Measurements from ENCODE around the gene ZBTB43. TPM values are rescaled to one million over a fixed set of nuclear protein-coding genes. Genes with fewer than 3 reads are reported as not detected.
A peak's percentile ranks its signal among the peaks of the same experiment; 100 is the strongest.

Gene ZBTB43
- total RNA-seq, 2 experiments from 2014 or later, result 20.5 to 28.4 TPM

GRCh38 chr9:126791406-126792230 lies 13.2 kb upstream of the ZBTB43 start:
- ChIA-PET POLR2A (no interaction called here), CTCF (interaction anchor here (1.4 to 3.3 kb wide), 2 partner anchors 10 to 101 kb away, joined by 3 to 11 read pairs; no protein-coding TSS in a partner anchor)
- Mint-ChIP-seq H3K4me3 (no peak overlapping the region), H3K4me1 (ENCODE audit: low read depth) (peaks cover 4% of the 10 kb centered on the region), H3K36me3 (no peaks in the 10 kb centered on the region), H3K9me3 (no peaks in the 10 kb centered on the region), H3K27ac (no peak overlapping the region), H3K27me3 (peaks cover 33% of the 10 kb centered on the region)
- no peak for DNase-seq
- intact Hi-C loops (cut with micrococcal nuclease), result no loop called here

DNA sequence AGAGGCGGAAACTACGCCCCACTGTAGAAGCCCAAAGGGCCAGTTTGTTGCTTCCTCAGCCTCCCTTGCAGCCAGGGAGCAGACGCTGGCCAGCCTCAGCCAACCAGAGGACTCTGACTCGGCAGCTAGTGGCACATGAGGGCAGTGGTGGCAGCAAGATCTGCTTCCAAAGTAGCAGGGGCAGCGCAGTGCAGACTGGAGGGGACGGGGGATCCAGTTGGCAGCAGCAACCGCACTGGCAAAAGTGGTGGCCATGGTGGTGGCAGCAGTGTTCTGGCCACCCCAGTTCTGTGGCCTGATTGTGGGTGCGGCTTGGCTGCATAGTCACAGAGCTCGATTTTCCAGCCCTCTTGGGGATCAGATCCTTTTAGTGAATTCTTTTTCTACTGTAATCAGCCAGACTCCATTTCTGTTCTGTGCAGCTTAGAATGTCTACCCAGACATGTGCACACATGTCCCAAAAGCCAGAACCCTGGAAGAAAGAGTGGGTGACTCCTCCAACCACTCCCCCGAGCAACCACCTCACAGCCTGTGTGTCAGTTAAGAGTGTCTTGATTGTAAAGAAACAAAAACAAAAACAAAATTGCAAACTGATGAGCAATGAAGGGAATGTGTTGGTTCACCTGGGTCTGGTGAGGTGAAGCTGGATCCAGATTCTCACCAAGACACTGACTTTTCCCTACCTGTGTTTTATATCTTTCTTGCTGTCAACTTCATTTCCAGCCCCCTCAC lies 11.0 kb upstream of the ZBTB43 start:
- no peak overlapping the region for H3K4me3 Mint-ChIP-seq
- no peaks in the 10 kb centered on the region for H3K36me3 Mint-ChIP-seq
- H3K27me3 Mint-ChIP-seq, result peaks cover 26% of the 10 kb centered on the region
- H3K4me1 Mint-ChIP-seq (ENCODE audit: low read depth), result peaks cover 1% of the 10 kb centered on the region
- intact Hi-C loops (cut with micrococcal nuclease), result no loop called here
- ChIA-PET POLR2A (no interaction called here), CTCF (interaction anchor here (1.2 to 1.8 kb wide), 2 partner anchors 12 to 88 kb away, joined by 3 to 6 read pairs; no protein-coding TSS in a partner anchor)
- DNase-seq, result no peak
- no peak overlapping the region for H3K27ac Mint-ChIP-seq
- no peaks in the 10 kb centered on the region for H3K9me3 Mint-ChIP-seq

GRCh38 chr9:126794441-126794840 lies 10.4 kb upstream of the ZBTB43 start:
- Mint-ChIP-seq H3K36me3 (no peaks in the 10 kb centered on the region), H3K27ac (no peak overlapping the region), H3K4me1 (ENCODE audit: low read depth) (no peaks in the 10 kb centered on the region), H3K4me3 (no peak overlapping the region), H3K27me3 (peaks cover 26% of the 10 kb centered on the region), H3K9me3 (no peaks in the 10 kb centered on the region)
- ChIA-PET CTCF (interaction anchor here (1.8 kb wide), 1 partner anchor 12 kb away, joined by 6 read pairs; no protein-coding TSS in a partner anchor), POLR2A (no interaction called here)
- intact Hi-C loops (cut with micrococcal nuclease), result no loop called here
- no peak for DNase-seq

- no peak for DNase-seq
- Mint-ChIP-seq H3K4me1 (ENCODE audit: low read depth) (no peaks in the 10 kb centered on the region), H3K4me3 (no peak overlapping the region), H3K27ac (no peak overlapping the region), H3K36me3 (no peaks in the 10 kb centered on the region), H3K27me3 (peaks cover 17% of the 10 kb centered on the region), H3K9me3 (no peaks in the 10 kb centered on the region)
- CTCF ChIA-PET, result interaction anchor here (1.4 kb wide), 1 partner anchor 15 kb away, joined by 5 read pairs; no protein-coding TSS in a partner anchor
- POLR2A ChIA-PET, result no interaction called here
- intact Hi-C loops (cut with micrococcal nuclease), result no loop called here
Measured at GRCh38 chr9:126796758-126797157, 8.1 kb upstream of the ZBTB43 start.

GRCh38 chr9:126797903-126798302 lies 6.9 kb upstream of the ZBTB43 start:
- ChIA-PET POLR2A (no interaction called here), CTCF (interaction anchor here (1.4 kb wide), 1 partner anchor 16 kb away, joined by 5 read pairs; no protein-coding TSS in a partner anchor)
- DNase-seq, result no peak
- Mint-ChIP-seq H3K4me3 (no peak overlapping the region), H3K27me3 (peaks cover 10% of the 10 kb centered on the region), H3K27ac (no peak overlapping the region), H3K36me3 (no peaks in the 10 kb centered on the region), H3K9me3 (no peaks in the 10 kb centered on the region), H3K4me1 (ENCODE audit: low read depth) (no peaks in the 10 kb centered on the region)
- intact Hi-C loops (cut with micrococcal nuclease), result no loop called here

DNA sequence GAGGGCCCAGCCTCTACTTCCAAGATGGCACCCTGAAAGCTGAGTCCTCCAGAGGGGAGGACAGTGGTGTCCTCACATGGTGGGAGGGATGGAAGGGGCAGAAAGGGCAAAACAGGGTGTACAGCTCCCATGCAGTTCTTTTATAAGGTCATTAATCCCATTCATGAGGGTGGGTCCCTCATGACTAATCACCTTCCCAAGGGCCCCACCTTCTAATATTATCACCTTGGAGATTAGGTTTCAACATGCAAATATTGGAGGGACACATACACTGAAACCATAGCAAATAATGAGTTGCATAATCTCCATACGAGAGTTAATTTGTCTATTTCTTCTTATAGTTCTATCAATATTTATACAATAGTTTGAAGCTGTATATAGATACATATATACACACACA lies 5.8 kb upstream of the ZBTB43 start:
- no peak for DNase-seq
- Mint-ChIP-seq H3K4me3 (no peak overlapping the region), H3K27me3 (peaks cover 3% of the 10 kb centered on the region), H3K4me1 (ENCODE audit: low read depth) (peaks cover 2% of the 10 kb centered on the region), H3K27ac (no peak overlapping the region), H3K36me3 (no peaks in the 10 kb centered on the region), H3K9me3 (no peaks in the 10 kb centered on the region)
- intact Hi-C loops (cut with micrococcal nuclease), result no loop called here
- ChIA-PET CTCF (interaction anchor here (1.1 kb wide), 1 partner anchor 96 kb away, joined by 3 read pairs; no protein-coding TSS in a partner anchor), POLR2A (no interaction called here)

DNA sequence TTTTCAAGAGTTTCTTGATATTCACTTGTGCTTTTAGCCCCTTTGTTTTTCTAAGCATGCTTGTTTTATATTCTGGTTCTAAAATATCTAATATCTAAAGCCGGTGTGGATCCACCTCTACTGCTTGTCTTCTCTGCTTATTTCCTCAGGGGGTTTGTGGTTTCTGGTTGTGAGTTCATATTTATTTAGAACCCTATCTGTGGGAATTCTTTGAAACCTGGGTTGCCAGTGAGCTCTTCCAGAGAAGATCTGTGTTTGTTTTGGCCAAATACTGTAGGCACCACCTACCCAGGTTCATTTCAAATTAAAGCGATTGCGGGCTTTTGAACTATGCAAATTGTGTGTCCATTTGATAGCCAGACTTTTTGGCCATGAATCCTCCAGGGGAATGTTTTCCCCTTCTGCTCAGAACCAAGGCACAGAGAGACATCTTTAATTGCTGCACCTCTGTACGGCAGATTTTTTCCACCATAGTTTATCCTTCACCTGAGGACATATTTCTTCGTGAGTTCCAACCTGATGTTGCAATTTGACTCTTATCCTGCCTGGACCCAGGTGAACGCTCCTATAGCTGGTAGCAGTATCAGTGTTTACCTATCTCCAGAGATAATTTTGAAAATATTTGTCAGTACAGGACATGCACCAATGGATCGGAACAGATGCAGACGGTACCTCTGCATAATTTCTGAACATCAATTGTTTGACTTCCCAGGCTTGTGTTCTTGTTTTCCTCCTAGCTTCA lies 2.4 kb upstream of the ZBTB43 start:
- CTCF ChIA-PET, result interaction anchor here (1.0 kb wide), 2 partner anchors 96 to 97 kb away, joined by 3 to 4 read pairs; no protein-coding TSS in a partner anchor
- no peak for DNase-seq
- H3K27me3 Mint-ChIP-seq, result no peaks in the 10 kb centered on the region
- POLR2A ChIA-PET, result no interaction called here
- no peaks in the 10 kb centered on the region for H3K9me3 Mint-ChIP-seq
- H3K36me3 Mint-ChIP-seq, result peaks cover 7% of the 10 kb centered on the region
- no peak overlapping the region for H3K27ac Mint-ChIP-seq
- intact Hi-C loops (cut with micrococcal nuclease), result no loop called here
- H3K4me3 Mint-ChIP-seq, result no peak overlapping the region
- peaks cover 20% of the 10 kb centered on the region for H3K4me1 Mint-ChIP-seq (ENCODE audit: low read depth)

DNA sequence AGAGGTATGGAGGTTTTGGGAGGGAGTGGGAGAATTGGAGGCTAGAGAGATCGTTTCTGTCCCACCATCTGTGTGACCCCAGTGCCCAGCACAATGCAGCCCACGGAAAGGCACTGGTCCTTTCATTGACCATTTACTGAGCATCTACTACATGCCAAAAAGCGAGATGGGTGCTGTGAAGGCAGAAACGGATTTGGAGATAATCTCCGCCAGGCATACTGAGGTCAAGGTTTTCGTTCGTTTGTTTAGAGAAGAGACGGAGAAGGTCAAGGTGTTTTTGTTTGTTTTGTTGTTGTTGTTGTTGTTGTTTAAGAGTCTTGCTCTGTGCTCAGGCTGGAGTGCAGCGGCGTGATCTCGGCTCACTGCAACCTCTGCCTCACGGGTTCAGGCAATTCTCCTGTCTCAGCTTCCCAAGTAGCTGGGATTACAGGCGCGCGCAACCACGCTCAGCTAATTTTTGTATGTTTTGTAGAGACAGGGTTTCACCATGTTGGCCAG lies 593 bp upstream of the ZBTB43 start:
- Mint-ChIP-seq H3K36me3 (peaks cover 7% of the 10 kb centered on the region), H3K9me3 (no peaks in the 10 kb centered on the region), H3K4me1 (ENCODE audit: low read depth) (peaks cover 28% of the 10 kb centered on the region), H3K27ac (peak overlapping the region; percentile 96), H3K27me3 (no peaks in the 10 kb centered on the region), H3K4me3 (peak overlapping the region; percentile 89)
- DNase-seq, result no peak
- ChIA-PET POLR2A (interaction anchor here (1.0 to 1.5 kb wide), 4 partner anchors 16 to 84 kb away, joined by 3 to 9 read pairs (median 4); no protein-coding TSS in a partner anchor), CTCF (interaction anchor here (0.9 to 1.9 kb wide), 4 partner anchors 21 to 98 kb away, joined by 3 to 15 read pairs (median 5); no protein-coding TSS in a partner anchor)
- intact Hi-C loops (cut with micrococcal nuclease), result loop anchor here (1.0 to 2.0 kb wide), 2 partner anchors 57 to 82 kb away; partner anchors contain the start of gene ZBTB34

DNA sequence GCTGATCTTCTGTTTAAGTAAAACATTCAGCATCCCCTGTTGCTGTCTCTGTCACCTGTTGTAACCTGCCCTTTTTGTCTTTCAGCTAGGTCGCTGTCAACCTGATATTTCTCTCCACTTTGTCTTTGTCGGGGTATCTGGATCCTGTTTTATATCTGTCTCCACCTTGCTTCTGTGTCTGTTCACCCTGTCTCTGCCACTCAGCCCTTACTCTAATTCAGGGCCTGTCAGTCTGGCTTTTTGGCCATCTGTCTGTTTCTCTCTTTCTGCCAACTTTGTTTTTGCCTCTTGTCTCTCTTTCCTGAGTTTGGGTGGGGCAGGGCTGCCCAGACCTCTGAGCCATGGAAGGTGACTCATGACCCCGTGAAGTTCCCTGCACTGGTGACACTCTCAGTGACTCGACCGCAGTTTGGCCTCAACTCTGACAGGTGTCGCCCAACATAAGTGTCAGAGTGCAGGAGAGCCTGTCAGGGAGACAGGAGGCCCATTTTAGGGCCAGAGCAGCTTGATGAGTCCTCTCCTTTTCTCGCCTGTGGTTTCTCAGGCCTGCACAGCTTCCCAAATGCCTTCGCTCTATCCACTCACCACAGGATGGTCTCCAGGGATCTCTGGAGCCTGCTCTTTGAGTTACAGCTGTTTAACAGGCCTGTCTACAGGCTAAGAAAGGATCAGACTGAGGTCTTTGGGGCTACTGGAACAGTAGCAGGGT lies 868 bp downstream of the ZBTB43 start:
- ChIA-PET POLR2A (interaction anchor here (1.0 to 1.5 kb wide), 5 partner anchors 18 to 86 kb away, joined by 3 to 9 read pairs (median 3); partner anchors contain the start of gene ZBTB34), CTCF (interaction anchor here (0.9 to 1.9 kb wide), 5 partner anchors 24 to 99 kb away, joined by 3 to 15 read pairs (median 5); no protein-coding TSS in a partner anchor)
- H3K36me3 Mint-ChIP-seq, result peaks cover 7% of the 10 kb centered on the region
- peak overlapping the region; percentile 89 for H3K4me3 Mint-ChIP-seq
- H3K27me3 Mint-ChIP-seq, result no peaks in the 10 kb centered on the region
- peak; percentile 93 for DNase-seq
- intact Hi-C loops (cut with micrococcal nuclease), result loop anchor here (1.0 to 2.0 kb wide), 2 partner anchors 14 to 55 kb away; partner anchors contain the start of gene ZBTB34
- H3K4me1 Mint-ChIP-seq (ENCODE audit: low read depth), result peaks cover 28% of the 10 kb centered on the region
- no peaks in the 10 kb centered on the region for H3K9me3 Mint-ChIP-seq
- peak overlapping the region; percentile 95 for H3K27ac Mint-ChIP-seq

GRCh38 chr9:126806336-126806735 lies 1.5 kb downstream of the ZBTB43 start:
- Mint-ChIP-seq H3K4me1 (ENCODE audit: low read depth) (peaks cover 28% of the 10 kb centered on the region), H3K9me3 (no peaks in the 10 kb centered on the region), H3K27ac (peak overlapping the region; percentile 70), H3K36me3 (peaks cover 9% of the 10 kb centered on the region), H3K4me3 (peak overlapping the region; percentile 89), H3K27me3 (no peaks in the 10 kb centered on the region)
- CTCF ChIA-PET, result interaction anchor here (0.7 to 1.6 kb wide), 3 partner anchors 53 to 68 kb away, joined by 3 to 4 read pairs (median 3); no protein-coding TSS in a partner anchor
- DNase-seq, result no peak
- intact Hi-C loops (cut with micrococcal nuclease), result no loop called here
- POLR2A ChIA-PET, result no interaction called here

DNA sequence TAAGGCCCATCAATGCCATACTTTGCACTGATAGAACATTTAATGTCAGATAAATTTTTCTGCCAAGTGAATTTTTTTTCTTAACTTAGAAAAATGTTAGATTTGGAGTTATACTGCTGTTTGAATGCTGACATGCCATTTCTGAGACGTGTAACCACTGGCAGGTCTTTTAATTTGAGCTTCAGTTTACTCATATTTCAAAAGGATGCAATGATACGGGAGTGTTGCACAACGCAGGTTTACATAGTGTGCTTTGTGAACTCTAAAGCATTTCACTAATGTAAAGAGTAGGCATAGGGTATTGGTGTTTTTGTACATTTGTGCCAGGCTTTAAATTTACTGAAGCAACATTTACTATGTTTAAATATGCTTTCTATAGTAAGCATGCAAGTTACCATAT lies 4.2 kb downstream of the ZBTB43 start:
- Mint-ChIP-seq H3K36me3 (peaks cover 26% of the 10 kb centered on the region), H3K4me3 (no peak overlapping the region), H3K4me1 (ENCODE audit: low read depth) (peaks cover 30% of the 10 kb centered on the region), H3K27ac (no peak overlapping the region), H3K27me3 (no peaks in the 10 kb centered on the region), H3K9me3 (peaks cover 2% of the 10 kb centered on the region)
- ChIA-PET CTCF (interaction anchor here (2.6 kb wide), 1 partner anchor 104 kb away, joined by 6 read pairs; no protein-coding TSS in a partner anchor), POLR2A (no interaction called here)
- DNase-seq, result no peak
- intact Hi-C loops (cut with micrococcal nuclease), result no loop called here
